ENCODE measurements around the gene SPATA18.

GRCh38 chr4:52091801-52092200 lies 40.7 kb downstream of the SPATA18 start:
- TF ChIP-seq CTCF (IDR thresholded peaks at IDR 0.05) (no peak), POLR2AphosphoS5 (IDR thresholded peaks at IDR 0.05) (no peak), POLR2A (IDR thresholded peaks at IDR 0.05) (no peak)
